Left hindlimb (tissue), 1 donor: ENCODE results near the gene PDS5B.
"Not testable (repeated sequence)": the region's sequence is repeated elsewhere in the genome, so short reads cannot be mapped to it uniquely, and the experiment has no call there.

Source experiments
- DNase-seq: peaks from one replicate; pipeline ENCODE4 v3.0.0-alpha.2; 2018

PDS5B gene, protein sequence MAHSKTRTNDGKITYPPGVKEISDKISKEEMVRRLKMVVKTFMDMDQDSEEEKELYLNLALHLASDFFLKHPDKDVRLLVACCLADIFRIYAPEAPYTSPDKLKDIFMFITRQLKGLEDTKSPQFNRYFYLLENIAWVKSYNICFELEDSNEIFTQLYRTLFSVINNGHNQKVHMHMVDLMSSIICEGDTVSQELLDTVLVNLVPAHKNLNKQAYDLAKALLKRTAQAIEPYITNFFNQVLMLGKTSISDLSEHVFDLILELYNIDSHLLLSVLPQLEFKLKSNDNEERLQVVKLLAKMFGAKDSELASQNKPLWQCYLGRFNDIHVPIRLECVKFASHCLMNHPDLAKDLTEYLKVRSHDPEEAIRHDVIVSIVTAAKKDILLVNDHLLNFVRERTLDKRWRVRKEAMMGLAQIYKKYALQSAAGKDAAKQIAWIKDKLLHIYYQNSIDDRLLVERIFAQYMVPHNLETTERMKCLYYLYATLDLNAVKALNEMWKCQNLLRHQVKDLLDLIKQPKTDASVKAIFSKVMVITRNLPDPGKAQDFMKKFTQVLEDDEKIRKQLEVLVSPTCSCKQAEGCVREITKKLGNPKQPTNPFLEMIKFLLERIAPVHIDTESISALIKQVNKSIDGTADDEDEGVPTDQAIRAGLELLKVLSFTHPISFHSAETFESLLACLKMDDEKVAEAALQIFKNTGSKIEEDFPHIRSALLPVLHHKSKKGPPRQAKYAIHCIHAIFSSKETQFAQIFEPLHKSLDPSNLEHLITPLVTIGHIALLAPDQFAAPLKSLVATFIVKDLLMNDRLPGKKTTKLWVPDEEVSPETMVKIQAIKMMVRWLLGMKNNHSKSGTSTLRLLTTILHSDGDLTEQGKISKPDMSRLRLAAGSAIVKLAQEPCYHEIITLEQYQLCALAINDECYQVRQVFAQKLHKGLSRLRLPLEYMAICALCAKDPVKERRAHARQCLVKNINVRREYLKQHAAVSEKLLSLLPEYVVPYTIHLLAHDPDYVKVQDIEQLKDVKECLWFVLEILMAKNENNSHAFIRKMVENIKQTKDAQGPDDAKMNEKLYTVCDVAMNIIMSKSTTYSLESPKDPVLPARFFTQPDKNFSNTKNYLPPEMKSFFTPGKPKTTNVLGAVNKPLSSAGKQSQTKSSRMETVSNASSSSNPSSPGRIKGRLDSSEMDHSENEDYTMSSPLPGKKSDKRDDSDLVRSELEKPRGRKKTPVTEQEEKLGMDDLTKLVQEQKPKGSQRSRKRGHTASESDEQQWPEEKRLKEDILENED (N-terminal part only)

DNA sequence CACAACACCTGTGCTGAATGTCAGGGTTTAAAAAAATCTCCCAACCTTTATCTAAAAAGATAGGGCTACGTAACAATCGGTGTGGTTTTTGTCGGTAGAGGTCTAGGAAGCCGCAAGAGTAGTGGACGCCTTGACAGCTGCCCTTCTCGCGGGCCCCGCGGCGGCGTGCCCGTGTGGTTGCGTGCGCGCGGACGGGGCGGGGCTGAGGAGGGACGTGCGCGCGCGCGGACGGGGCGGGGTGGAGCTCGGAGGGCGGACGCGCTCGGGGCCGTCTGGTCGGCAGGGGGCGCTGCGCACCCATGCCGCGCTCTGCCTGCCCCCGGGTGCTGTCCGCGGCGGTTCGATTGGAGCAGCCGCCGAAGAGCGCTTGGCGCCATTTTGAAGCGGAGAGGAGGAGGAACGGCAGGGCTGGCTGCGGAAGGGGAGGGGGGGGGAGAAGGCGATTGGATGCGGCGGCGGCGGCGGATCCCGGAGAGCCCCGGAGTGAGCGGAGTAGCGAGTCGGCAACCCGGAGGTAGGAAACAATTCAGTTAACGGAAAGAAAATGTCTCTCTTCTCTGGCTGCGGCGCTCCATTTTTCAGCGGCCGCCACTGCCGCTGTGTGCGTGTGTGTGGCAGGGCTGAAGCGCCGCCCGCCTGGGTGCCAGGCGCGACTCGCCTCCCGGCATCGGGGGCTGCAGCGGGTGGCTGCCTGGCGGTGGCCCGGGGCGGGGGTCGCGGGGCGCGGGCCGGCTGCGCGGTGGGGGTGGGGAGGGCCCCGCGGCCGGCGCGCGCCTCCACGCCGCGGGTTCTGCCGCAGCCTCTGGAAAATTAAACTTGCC is at the start of gene PDS5B:
Gene PDS5B, plus strand, starts transcription at position 373 of the 821 bp plus-strand sequence. CDS start 62,321 bp downstream, outside the sequence.
- peak; percentile 97 for DNase-seq

DNA sequence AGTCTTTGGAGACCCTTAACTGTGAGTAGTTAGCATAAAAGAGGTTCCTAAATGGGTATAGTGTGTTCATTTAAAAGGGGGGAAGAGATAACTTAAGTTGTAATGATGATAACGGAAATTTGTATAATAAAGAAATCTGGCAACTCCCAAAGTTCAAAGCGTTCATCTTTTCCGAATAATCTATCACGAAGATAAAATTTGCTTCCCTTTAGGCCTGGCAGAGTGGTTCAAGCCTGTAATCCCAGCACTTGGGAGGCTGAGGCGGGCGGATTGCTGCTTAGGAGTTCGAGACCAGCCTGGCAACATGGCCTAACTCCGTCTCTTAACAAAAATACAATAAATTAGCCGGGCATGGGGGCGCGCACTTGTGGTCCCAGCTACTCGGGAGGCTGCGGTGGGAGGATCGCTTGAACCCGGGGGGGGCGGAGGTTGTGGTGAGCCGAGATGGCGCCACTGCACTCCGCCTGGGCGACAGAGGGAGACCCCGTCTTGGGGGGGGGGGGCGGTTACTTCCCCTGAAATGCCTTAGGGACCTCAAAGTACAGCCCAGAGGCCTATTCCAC is 48.6 kb upstream of the PDS5B start:
- DNase-seq: peak; percentile 55

GRCh38 chr13:32538143-32538620 is 48.1 kb upstream of the PDS5B start:
- no peak for DNase-seq

GRCh38 chr13:32538621-32539246 is 47.5 kb upstream of the PDS5B start, which contains the start of gene N4BP2L2:
Gene N4BP2L2, minus strand, starts transcription at chr13:32538795. Its CDS starts 1,768 bp downstream, at chr13:32537027.
- peak; percentile 97 for DNase-seq

- DNase-seq: no peak
Observed at GRCh38 chr13:32542221-32542620, 44.0 kb upstream of the PDS5B start.

DNA sequence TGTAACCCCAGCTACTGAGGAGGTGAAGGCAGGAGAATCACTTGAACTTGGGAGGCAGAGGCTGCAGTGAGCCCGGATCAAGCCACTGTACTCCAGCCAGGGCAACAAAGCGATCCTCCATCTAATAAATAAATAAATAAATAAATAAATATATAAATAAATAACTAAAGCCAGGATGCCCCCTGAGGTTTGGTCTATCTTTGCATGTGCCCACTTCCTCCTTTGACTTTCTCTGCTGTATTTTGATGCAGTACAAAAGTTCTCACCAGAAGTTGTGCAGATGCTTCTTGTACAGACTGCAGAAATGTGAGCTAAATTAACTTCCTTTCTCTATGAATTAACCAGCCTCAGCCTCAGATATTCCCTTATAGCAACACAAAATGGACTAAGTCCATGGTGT is 41.2 kb upstream of the PDS5B start:
- DNase-seq: no peak

GRCh38 chr13:32548837-32549236 is 37.4 kb upstream of the PDS5B start:
- no peak for DNase-seq

DNA sequence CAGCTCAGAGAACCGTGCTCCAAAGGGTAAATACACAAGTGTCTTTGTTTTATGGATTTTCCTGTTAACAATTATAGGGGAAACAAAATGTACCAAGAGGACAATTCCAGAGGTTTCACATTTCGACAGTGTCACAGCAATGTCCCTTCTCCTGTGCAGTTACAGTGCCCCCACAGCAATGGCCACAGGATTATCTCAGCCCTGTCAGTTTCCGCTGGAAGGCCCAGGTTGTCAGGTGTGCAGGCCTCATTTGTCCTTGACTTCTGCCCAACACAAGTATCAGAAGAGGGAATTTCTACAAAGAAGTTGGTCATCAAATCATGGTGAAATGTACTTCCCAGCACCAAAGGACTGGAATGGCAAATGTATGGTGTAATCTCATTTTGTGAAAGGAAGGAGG is 36.5 kb upstream of the PDS5B start:
- no peak for DNase-seq

- no peak for DNase-seq
Observed at GRCh38 chr13:32553720-32554119, 32.5 kb upstream of the PDS5B start.

DNA sequence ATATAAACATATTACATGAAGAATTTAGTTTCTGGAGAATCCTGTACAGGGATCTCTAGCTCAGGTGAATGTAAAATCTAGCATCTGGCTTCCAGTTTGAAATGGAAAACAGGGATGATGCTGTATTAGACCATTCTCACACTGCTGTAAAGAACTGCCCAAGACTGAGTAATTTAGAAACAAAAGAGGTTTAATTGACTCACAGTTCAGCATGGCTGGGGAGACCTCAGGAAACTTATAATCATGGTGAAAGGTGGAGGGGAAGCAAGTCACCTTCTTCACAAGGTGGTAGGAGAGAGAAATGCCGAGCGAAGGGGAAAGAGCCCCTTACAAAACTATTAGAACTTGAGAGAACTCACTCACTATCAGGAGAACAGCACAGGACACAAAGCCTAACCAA is 30.6 kb upstream of the PDS5B start:
- no peak for DNase-seq

DNA sequence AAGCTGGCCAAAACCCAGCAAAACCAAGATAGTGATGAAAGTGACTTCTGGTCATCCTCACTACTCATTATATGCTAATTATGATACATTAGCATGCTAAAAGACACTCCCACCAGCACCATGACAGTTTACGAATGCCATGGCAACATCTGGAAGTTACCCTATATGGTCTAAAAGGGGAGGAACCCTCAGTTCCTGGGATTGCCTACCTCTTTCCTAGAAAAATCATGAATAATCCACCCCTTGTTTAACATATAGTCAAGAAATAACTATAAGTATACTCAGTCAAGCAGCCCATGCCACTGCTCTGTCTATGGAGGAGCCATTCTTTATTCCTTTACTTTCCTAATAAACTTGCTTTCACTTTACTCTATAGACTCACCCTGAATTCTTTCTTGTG is 25.4 kb upstream of the PDS5B start:
- not testable (repeated sequence) for DNase-seq

DNA sequence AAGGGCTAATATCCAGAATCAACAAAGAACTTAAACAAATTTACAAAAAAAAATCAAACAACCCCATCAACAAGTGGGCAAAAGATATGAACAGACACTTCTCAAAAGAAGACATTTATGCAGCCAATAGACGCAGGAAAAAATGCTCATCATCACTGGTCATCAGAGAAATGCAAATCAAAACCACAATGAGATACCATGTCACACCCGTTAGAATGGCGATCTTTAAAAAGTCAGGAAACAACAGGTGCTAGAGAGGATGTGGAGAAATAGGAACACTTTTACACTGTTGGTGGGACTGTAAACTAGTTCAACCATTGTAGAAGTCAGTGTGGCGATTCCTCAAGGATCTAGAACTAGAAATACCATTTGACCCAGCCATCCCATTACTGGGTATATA is 10.6 kb upstream of the PDS5B start:
- not testable (repeated sequence) for DNase-seq

DNA sequence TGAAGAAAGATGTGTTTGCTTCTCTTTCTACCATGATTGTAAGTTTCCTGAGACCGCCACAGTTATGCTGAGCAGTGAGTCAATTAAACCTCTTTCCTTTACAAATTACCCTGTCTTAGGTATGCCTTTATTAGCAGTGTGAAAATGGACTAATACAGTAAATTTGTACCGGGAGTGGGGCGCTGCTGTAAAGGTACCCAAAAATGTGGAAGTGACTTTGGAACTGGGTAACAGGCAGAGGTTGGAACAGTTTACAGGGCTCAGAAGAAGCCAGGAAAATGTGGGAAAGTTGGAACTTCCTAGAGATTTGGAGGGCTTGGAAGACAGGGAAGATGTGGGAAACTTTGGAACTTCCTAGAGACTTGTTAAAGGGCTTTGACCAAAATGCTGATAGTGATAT is 9.2 kb upstream of the PDS5B start:
- DNase-seq: no peak

GRCh38 chr13:32581177-32581786 is 5.0 kb upstream of the PDS5B start:
- no peak for DNase-seq

GRCh38 chr13:32582281-32582680 is 4.0 kb upstream of the PDS5B start:
- no peak for DNase-seq

GRCh38 chr13:32582991-32583390 is 3.3 kb upstream of the PDS5B start:
- no peak for DNase-seq

GRCh38 chr13:32585550-32586079 is 637 bp upstream of the PDS5B start:
- peak; percentile 58 for DNase-seq

GRCh38 chr13:32587011-32587810 is 959 bp downstream of the PDS5B start:
- peak; percentile 82 for DNase-seq

DNA sequence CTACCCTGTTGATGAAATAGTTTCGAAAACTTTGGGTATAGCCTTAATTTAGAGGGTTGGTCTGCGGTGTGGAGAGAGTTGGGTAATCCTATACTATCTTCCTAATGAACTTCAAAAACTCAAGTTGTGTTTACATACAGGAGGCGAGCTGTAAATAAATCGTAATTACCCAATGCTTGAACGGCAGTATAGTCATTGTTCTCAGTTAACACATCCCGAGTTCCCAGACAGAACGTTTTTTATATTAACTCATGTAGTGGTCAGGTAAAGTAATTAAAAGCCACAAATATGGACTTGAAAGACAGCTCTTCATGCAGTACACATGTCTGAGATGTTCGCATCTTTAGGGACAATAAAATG is 1.5 kb downstream of the PDS5B start:
- DNase-seq: no peak
